ENCODE results near the gene CHST14.

The CHST14 gene

GRCh38 chr15:40470423-40471104, at the start of gene CHST14:
Gene CHST14 (plus strand): TSS chr15:40470984. CDS start chr15:40471214, 230 bp downstream.
- peak; percentile 86 for DNase-seq

GRCh38 chr15:40421246-40422157, 49.3 kb upstream of the CHST14 start:
- DNase-seq: peak; percentile 84

GRCh38 chr15:40424483-40425115, 46.2 kb upstream of the CHST14 start:
- DNase-seq: peak; percentile 68

GRCh38 chr15:40425681-40426080, 45.1 kb upstream of the CHST14 start:
- DNase-seq: no peak

DNA sequence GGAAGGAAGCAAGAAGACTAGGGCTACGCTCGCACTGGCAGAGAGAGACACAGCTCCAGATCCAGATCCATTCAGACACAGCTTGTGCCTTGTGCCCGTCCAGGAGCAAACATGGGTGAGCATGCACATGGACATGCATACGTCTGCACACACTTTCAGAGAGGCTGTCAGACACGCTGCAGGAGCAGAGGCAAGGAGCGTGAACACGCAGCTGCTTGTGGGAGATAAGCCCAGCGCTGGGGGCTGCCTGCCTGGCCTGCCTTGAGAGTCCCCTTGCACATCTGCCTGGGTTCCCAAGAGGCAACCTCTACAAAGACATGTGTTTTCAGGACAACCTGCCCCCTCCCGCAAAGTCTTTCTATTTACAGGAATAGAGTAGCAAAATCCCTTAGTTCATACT, 43.6 kb upstream of the CHST14 start:
- DNase-seq: no peak

DNA sequence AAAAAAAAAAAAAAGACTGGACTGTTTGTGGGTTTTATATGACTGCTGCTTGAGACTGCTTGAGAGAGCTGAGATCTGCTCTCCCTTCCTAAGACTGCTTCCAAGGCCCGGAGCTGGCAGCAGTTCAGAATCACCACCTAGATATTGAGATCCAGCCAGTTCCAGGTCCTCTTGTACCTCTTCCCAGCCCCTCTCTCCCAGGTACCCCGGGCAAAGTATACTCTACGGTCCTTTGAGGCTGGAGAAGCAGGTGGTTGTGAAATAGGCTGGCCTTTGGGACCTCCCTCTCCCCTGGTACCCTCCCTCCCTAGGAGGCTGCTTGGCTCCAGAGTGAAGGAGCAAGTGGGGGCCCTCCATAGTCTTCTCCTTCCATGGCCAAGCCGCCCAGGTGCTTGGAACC, 42.6 kb upstream of the CHST14 start:
- DNase-seq: no peak

DNA sequence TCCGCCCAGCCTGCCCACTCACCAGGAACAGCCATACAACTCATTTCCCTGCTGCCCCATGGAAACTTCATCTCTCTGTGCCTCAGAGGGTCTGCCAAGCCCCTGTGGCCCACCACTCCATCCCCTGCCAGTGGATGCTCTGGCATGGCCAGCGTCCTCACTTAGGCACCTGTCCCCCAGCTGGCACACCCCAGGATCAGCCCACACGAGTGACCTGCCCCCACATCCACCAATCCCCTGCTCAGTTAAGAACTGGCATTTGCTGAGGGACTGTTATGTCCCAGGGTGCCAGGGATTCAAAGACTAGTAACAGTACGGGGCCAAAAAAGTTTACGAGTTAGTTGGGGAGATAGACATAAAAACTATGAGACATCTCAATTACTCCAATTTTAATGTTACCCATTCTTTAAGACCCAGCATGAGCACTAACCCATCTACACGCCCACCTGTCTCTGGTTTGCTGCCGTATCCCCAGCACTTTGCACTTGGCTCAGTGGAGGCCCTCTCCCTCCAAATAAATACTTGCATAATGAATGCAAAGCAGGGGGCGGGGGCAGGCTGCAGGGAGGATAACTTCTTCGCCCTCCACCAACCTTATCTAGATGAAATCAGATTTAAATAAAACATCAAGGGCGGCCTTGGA, 41.6 kb upstream of the CHST14 start:
- DNase-seq: no peak

DNA sequence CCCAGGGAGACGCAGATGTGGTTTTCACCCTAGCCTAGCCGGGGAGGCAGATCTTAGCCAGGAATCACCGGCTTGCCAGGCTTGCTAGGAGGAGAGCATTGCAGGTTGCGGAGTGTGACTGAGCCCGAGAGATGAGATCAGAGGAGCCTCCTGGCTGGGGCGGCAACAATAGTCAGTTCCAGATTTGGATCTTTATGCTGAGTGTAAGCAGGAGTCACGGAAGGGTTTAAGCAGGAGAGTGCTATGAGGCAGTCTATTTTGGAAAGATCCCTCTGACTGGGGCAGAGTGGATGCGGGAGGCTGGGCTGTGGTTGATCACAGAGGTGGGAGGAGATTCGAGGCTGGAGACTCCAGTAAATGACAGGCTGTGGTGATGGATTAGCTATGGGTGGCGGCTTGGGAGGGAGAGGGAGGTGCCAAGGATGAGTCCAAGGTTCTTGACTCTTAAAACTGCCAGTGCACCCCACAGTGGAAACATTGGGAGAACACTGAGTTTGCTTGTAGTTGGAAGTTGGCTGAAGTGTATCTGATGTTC, 40.4 kb upstream of the CHST14 start:
- DNase-seq: no peak

- no peak for DNase-seq
Observed at GRCh38 chr15:40435023-40435709, 35.6 kb upstream of the CHST14 start.

GRCh38 chr15:40435710-40436089, 35.1 kb upstream of the CHST14 start:
- DNase-seq: no peak

GRCh38 chr15:40436116-40436891, 34.5 kb upstream of the CHST14 start:
- DNase-seq: no peak

- DNase-seq: no peak
Observed at GRCh38 chr15:40436892-40437751, 33.7 kb upstream of the CHST14 start.

- no peak for DNase-seq
Observed at GRCh38 chr15:40437752-40438687, 32.8 kb upstream of the CHST14 start.

DNA sequence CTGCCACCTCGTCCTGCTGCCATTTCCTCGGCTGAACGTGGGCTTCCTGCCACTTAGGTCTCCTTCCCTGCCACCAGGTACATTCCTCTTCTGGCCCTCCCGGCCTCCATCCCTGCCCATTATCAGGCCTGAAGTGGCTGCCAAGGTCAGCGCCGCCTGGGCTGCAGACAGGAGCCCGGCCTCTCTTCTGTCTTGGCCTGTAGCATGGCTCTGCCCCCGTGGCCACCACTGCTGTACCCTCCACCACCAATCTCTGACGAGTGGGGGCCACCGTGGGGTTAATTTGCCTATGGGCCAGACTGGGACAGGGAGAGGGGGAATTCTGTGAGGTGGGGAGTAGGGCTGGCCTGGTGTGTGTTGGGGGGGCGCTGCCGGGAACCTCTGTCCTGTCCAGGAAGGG, 32.1 kb upstream of the CHST14 start:
- DNase-seq: no peak

DNA sequence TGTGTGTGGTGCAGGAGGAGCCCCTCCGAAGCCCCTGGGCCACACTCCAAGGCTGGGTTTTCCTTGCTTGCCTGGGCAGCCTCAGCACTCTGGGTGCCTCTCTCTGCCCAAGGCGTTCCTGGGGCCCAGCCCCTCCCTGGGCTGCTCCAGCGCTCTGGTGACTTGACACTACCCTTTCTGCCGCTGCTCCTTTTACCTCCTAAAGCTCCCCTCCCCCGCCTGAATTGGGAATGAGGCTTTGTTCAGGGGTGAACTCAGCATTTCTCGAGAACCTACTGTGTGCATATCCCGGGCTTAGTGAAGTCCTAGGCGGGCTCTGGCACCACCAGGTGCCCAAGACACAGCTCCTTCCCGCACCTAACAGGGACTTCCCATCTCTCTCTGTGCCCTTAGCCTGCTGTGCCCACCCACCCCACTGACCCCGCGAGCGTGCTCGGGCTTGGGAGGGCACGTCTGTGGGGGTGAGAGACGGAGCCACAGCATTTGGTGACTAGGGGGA, 31.3 kb upstream of the CHST14 start:
- no peak for DNase-seq

GRCh38 chr15:40439960-40440742, 30.6 kb upstream of the CHST14 start:
- DNase-seq: peak; percentile 54

- peak; percentile 98 for DNase-seq
Observed at GRCh38 chr15:40440743-40441564, 29.8 kb upstream of the CHST14 start, which contains the start of gene BAHD1. Gene BAHD1 (plus strand): TSS chr15:40440953. CDS start chr15:40458465, 17,512 bp downstream.

Data from right hindlimb (tissue), 1 donor.